Panc1 (cell line): ENCODE data around the gene ACYP2. TPM values are rescaled to one million over a fixed set of nuclear protein-coding genes. Genes with fewer than 3 reads are reported as not detected.

ENCODE experiments used
- ATAC-seq: fragments of 200-7000 bp; cut with Tn5 transposase; 2 replicates; pipeline ENCODE4 v1.9.1; 2020; ENCODE audit warnings: mild to moderate bottlenecking, moderate library complexity
- BruUV-seq: library from RNA; stranded (reverse); fragments of 400-500 nt; replicated peaks from 2 replicates; lab custom pipeline; 2021; lab: Mats Ljungman, UMichigan
- CTCF ChIA-PET: fragments of 300-600 bp; sonication (Branson Sonifier 250); formaldehyde crosslinking; loops from one replicate; lab custom pipeline; 2022; ENCODE audit warnings: antibody characterized with exemption; lab: Charles Lee
- POLR2A ChIA-PET: fragments of 300-600 bp; sonication (Branson Sonifier 250); formaldehyde crosslinking; loops from one replicate; lab custom pipeline; 2022; ENCODE audit warnings: antibody characterized with exemption; lab: Charles Lee
- DNase-seq: peaks from one replicate; pipeline ENCODE4 v3.0.0-alpha.2; 2010; ENCODE audit warnings: low read depth, low spot score
- H3K27ac ChIP-seq: 2 replicates; pipeline ENCODE4 v1.5.1; 2011; ENCODE audit warnings: mild to moderate bottlenecking, low read length, inconsistent platforms
- H3K27me3 ChIP-seq: fragments of 200-500 bp; sonication (Bioruptor generic); 2 replicates; pipeline ENCODE4 v1.6.0; 2014; ENCODE audit warnings: low read length, inconsistent platforms; ENCODE audit not compliant: control insufficient read depth, insufficient read depth
- H3K36me3 ChIP-seq: fragments of 200-500 bp; sonication (Bioruptor generic); 2 replicates; pipeline ENCODE4 v1.5.1; 2014; ENCODE audit warnings: inconsistent platforms, mild to moderate bottlenecking, low read length, moderate library complexity; ENCODE audit not compliant: control insufficient read depth, insufficient read depth
- H3K4me1 ChIP-seq: 2 replicates; pipeline ENCODE4 v1.5.1; 2011; ENCODE audit warnings: inconsistent platforms, mild to moderate bottlenecking, low read length, moderate library complexity; ENCODE audit not compliant: control insufficient read depth, insufficient read depth
- H3K4me3 ChIP-seq, 2 experiments: 2 replicates each; pipeline ENCODE4 v1.5.1; 2011 to 2012; ENCODE audit warnings: low read depth in 2 of 2, low read length in 2 of 2, mild to moderate bottlenecking in 2 of 2, inconsistent platforms in 1 of 2, moderate library complexity in 1 of 2
- H3K9me3 ChIP-seq: fragments of 200-500 bp; sonication (Bioruptor generic); 2 replicates; pipeline ENCODE4 v1.5.1; 2014; ENCODE audit warnings: low read depth, mild to moderate bottlenecking, inconsistent platforms, low read length, moderate library complexity; ENCODE audit not compliant: control insufficient read depth, insufficient read depth
- CTCF ChIP-seq: fragments of 450-650 bp; IDR thresholded peaks from 2 replicates; pipeline ENCODE4 v1.5.1; 2017; ENCODE audit warnings: mild to moderate bottlenecking
- POLR2AphosphoS5 ChIP-seq: IDR thresholded peaks from 2 replicates; pipeline ENCODE4 v1.6.1; 2012; ENCODE audit warnings: mild to moderate bottlenecking, low read depth, low read length, moderate library complexity
- SIN3A ChIP-seq: IDR thresholded peaks from 2 replicates; pipeline ENCODE4 v1.6.1; 2012; ENCODE audit warnings: low read depth, mild to moderate bottlenecking, low read length, moderate library complexity, borderline replicate concordance; ENCODE audit not compliant: insufficient read depth
- TCF7L2 ChIP-seq: IDR thresholded peaks from 2 replicates; pipeline ENCODE4 v1.6.1; 2011; ENCODE audit warnings: mild to moderate bottlenecking, low read depth, low read length, inconsistent platforms
- in situ Hi-C: cut with HindIII; loops from 2 replicates; pipeline ENCODE4 v1.10.0; 2016; ENCODE audit warnings: low sequenced_read_pairs, low pct_unique_long_range_greater_than_20kb
- intact Hi-C: fragments of 100-400 bp; cut with micrococcal nuclease; formaldehyde crosslinking; loops from one replicate; pipeline ENCODE4 v1.10.0; 2022; ENCODE audit not compliant: unreplicated experiment
- total RNA-seq: library from RNA; stranded (reverse); gene quantifications from one replicate; pipeline ENCODE4 v1.2.1, GENCODE V29; 2021; ENCODE audit not compliant: unreplicated experiment
- TF ChIP-seq, protein P1 (sequence below), 2 experiments: IDR thresholded peaks; 2 replicates each; pipeline ENCODE4 v1.6.1; 2011 to 2012; ENCODE audit warnings: low read depth in 2 of 2, control low read depth in 1 of 2, low read length in 1 of 2, mild to moderate bottlenecking in 1 of 2, moderate library complexity in 1 of 2; ENCODE audit not compliant: insufficient read depth in 1 of 2

ACYP2 gene
- total RNA-seq, 1 experiment from 2014 or later = 11.5 TPM

GRCh38 chr2:54100772-54101171 lies 14.6 kb upstream of the ACYP2 start:
- no peak for DNase-seq
- in situ Hi-C loops (no loop called here), intact Hi-C loops (no loop called here)
- Histone ChIP-seq H3K4me3 (no peak overlapping the region), H3K4me1 (no peaks in the 10 kb centered on the region), H3K36me3 (no peaks in the 10 kb centered on the region), H3K9me3 (no peaks in the 10 kb centered on the region), H3K27ac (no peak overlapping the region), H3K27me3 (no peaks in the 10 kb centered on the region)
- ChIA-PET CTCF (no interaction called here), POLR2A (no interaction called here)
- no TSS peak for BruUV-seq
- TF ChIP-seq POLR2AphosphoS5 (no peak), TCF7L2 (no peak), CTCF (no peak), SIN3A (no peak)
- TF ChIP-seq, protein P1, sequence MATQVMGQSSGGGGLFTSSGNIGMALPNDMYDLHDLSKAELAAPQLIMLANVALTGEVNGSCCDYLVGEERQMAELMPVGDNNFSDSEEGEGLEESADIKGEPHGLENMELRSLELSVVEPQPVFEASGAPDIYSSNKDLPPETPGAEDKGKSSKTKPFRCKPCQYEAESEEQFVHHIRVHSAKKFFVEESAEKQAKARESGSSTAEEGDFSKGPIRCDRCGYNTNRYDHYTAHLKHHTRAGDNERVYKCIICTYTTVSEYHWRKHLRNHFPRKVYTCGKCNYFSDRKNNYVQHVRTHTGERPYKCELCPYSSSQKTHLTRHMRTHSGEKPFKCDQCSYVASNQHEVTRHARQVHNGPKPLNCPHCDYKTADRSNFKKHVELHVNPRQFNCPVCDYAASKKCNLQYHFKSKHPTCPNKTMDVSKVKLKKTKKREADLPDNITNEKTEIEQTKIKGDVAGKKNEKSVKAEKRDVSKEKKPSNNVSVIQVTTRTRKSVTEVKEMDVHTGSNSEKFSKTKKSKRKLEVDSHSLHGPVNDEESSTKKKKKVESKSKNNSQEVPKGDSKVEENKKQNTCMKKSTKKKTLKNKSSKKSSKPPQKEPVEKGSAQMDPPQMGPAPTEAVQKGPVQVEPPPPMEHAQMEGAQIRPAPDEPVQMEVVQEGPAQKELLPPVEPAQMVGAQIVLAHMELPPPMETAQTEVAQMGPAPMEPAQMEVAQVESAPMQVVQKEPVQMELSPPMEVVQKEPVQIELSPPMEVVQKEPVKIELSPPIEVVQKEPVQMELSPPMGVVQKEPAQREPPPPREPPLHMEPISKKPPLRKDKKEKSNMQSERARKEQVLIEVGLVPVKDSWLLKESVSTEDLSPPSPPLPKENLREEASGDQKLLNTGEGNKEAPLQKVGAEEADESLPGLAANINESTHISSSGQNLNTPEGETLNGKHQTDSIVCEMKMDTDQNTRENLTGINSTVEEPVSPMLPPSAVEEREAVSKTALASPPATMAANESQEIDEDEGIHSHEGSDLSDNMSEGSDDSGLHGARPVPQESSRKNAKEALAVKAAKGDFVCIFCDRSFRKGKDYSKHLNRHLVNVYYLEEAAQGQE (IDR thresholded peaks at IDR 0.05; ENCODE audit: insufficient read depth in 1 of 2, low read depth in 2 of 2, low read length in 1 of 2) = no peak
- ATAC-seq = no peak

- no peak for DNase-seq
- Histone ChIP-seq H3K27me3 (no peaks in the 10 kb centered on the region), H3K9me3 (no peaks in the 10 kb centered on the region), H3K4me1 (no peaks in the 10 kb centered on the region), H3K4me3 (no peak overlapping the region), H3K27ac (no peak overlapping the region), H3K36me3 (no peaks in the 10 kb centered on the region)
- in situ Hi-C loops (no loop called here), intact Hi-C loops (no loop called here)
- BruUV-seq = no TSS peak
- CTCF ChIA-PET = no interaction called here
- POLR2A ChIA-PET = no interaction called here
- peak; percentile 85 for ATAC-seq
- TF ChIP-seq TCF7L2 (no peak), SIN3A (no peak)
Measured at GRCh38 chr2:54103454-54104314, 11.7 kb upstream of the ACYP2 start.
